GM21737 (cell line): ENCODE measurements around the gene TNFRSF19.

Experiments
- ATAC-seq: cut with Tn5 transposase; IDR thresholded peaks from one replicate; pipeline ENCODE4 v1.9.1; 2021; ENCODE audit warnings: mild to moderate bottlenecking, moderate library complexity; ENCODE audit not compliant: unreplicated experiment

Gene TNFRSF19

GRCh38 chr13:23600534-23600933, 30.3 kb downstream of the TNFRSF19 start:
- no peak for ATAC-seq

GRCh38 chr13:23605831-23606230, 35.6 kb downstream of the TNFRSF19 start:
- ATAC-seq = no peak

- no peak for ATAC-seq
These were observed 37.9 kb downstream of the TNFRSF19 start for GRCh38 chr13:23608138-23608537.

DNA sequence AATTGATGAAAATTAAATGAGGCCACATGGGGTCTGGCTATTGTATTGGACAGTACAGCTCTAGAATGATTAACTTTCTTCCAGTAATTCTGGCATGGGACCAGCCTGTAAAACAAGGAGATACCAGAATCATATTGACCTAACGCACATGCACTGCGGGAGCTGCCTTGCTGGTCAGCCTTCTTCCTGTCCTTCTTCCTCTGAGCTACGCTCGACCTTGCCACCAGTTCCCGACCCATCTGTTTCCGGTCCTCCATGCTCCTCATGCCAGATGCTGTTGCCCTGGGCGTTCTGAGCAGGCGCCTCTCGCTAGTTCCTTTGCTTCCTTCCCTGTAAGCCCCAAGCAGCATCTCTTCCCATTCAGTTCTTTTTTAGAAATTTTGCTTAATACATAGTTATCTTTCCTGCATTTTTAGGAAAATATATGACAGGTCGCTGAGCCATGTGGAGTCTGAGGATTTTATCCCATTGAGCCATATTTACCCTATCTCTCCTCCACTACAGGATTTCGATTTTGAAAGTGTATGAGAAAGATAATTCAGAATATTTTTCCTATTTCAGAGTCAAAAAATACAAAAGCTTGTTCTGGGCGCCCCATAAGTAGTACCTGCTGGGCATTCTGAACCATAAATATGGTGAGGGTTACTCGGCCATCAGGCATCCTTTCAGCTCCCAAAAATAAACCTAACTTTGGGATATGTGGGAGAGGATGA, 38.6 kb downstream of the TNFRSF19 start:
- no peak for ATAC-seq

GRCh38 chr13:23609414-23609760, 39.2 kb downstream of the TNFRSF19 start:
- no peak for ATAC-seq

GRCh38 chr13:23609874-23610576, 39.8 kb downstream of the TNFRSF19 start:
- no peak for ATAC-seq

GRCh38 chr13:23610966-23611491, 40.8 kb downstream of the TNFRSF19 start:
- ATAC-seq = no peak

GRCh38 chr13:23612182-23612581, 42.0 kb downstream of the TNFRSF19 start:
- ATAC-seq = no peak

GRCh38 chr13:23612731-23613130, 42.5 kb downstream of the TNFRSF19 start:
- ATAC-seq = no peak

GRCh38 chr13:23613596-23613995, 43.4 kb downstream of the TNFRSF19 start:
- no peak for ATAC-seq

GRCh38 chr13:23615395-23616081, 45.3 kb downstream of the TNFRSF19 start:
- ATAC-seq = no peak

DNA sequence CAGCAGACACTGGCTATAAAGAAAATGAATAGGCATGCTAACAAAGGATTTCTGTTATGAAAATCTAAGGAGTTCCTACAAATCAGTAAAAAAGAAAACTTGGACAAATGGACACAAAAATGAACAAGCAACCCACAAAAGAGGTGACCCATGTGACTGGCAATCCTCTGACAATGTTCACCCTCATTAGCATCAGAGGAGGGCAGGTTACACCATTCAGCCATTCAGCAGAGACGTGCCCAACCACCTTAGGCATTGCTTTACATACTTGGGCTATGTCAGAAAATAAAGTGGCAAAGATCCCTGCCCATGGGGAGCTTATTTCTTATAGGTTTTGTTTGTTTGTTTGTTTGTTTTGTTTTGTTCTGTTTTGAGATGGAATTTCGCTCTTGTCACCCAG, 46.0 kb downstream of the TNFRSF19 start:
- no peak for ATAC-seq

- no peak for ATAC-seq
These were observed 47.4 kb downstream of the TNFRSF19 start for GRCh38 chr13:23617551-23618024.

DNA sequence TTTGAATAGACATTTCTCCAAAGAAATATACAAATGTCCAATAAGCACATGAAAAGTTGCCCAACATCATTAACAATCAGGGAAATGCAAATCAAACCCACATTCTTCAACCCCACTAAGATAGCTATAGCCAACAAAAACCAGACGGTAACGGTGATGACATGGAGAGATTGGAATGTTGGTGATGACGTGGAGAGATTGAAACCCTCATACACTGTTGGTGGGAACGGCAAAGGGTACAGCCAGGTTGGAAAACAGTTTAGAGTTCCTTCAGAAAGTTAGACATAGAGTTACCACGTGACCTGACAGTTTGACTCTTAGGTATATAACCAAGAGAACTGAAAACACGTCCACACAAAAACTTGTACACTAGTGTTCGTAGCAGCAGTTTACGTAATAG, 48.1 kb downstream of the TNFRSF19 start:
- no peak for ATAC-seq

DNA sequence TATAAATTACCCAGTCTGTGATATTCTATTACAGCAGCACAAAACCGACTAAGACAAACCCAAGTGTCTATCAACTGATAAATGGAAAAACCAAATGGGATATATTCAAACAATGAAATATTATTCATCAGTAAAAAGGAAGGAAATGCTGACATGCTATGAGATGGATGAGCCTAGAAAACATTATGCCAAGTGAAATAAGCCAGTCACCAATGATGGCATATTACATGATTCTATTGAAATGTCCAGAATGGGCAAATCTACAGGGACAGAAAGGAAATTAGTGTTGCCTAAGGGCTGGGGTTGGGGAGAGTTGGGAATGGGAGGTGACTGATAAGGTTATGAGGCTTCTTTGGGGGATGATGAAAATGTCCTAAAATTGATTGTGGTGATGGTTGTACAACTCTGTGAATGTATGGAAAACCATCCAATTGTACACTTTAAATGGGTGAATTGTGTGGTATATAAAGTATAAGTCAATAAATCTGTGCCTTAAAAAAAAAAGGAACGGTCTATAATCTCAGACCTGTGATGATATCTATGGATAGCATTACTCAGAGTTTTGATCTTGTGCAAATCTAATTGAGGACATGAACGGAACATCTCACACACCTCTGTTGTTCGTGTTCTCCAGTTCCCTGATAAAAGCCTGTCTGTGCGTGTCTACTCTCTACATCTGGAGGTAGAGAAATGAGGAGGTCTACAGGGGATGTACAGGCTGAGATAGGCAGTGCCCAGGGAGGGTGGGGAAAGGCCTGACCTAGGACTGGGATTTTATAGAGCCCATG, 49.0 kb downstream of the TNFRSF19 start:
- no peak for ATAC-seq

- ATAC-seq = no peak
These were observed 50.0 kb downstream of the TNFRSF19 start for GRCh38 chr13:23620211-23620610.

DNA sequence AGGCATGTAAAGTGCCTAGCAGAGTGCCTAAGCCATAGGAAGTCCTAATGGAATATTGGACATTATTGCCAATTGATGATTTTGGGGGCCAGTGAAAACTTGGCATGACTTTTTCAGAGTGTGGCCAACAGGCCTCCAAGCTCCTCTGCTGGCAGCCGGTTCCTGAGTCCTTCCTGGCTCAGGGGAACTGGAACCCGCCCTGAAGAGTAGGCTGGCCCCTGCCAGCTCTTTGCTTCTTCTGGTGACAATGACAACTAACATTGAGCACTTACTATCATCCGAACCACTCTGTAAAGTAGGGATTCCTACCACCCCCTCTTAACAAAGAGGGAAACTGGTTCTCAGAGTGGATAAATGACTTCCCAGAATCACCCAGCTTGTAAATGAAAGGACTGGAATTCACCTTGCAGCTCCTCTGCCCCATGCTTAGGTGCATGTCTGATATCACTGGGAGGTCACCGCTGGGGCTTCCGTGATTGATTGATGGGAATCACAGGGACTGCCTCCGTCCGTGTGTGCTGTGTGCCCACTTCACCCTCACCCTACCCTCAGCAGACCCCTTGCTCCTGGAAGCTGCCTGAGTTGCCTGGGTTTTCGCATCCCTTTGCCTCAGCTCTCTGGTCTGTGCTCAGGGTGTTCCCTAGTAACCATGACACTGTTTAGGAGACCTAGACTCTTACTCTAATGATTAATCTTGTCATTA, 50.6 kb downstream of the TNFRSF19 start:
- ATAC-seq = no peak

DNA sequence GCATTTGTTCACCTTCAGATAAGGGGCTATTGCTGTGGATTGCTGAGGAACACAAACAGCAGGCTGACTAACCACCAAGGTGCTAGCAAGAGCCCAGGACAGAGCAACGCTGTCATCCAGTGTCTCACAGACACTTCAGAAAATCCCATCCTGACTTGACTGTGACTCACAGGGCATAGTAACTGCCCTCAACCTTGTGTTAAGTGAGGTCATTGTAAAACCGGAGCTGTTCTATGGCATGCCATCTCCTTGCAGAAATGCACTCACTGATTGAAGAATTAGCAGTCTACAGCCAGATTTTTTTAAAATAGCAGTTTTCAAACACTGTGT, 51.1 kb downstream of the TNFRSF19 start:
- no peak for ATAC-seq

DNA sequence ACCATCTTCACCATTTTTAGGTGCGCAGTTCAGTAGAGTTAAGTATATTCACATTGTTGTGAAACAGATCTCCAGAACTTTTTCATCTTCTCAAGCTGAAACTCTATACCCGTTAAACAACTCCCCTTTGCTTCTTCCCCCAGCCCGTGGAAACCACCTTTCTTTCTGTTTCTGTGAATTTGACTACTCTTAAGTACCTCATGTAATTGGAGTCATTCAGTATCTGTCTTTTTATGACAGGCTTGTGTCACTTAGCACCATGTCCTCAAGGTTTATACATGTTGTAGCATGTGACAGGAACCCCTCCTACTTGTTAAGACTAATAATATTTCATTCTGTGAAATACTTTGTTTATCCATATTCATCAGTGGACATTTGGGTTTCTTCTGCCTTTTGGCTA, 52.8 kb downstream of the TNFRSF19 start:
- ATAC-seq = no peak

GRCh38 chr13:23623394-23623793, 53.2 kb downstream of the TNFRSF19 start:
- ATAC-seq = no peak
